Endothelial cell of umbilical vein (primary cell): ENCODE measurements around the gene SNRNP200. TPM values are rescaled to one million over a fixed set of nuclear protein-coding genes. Genes with fewer than 3 reads are reported as not detected.

Source experiments
- BruUV-seq: library from RNA; stranded (reverse); fragments of 400-500 nt; replicated peaks from 2 replicates; lab custom pipeline; 2021; lab: Mats Ljungman, UMichigan
- CTCF ChIA-PET: fragments of 300-600, 350-600 bp; sonication (Branson Sonifier 250); formaldehyde crosslinking; loops from one replicate; lab custom pipeline; 2021; ENCODE audit warnings: antibody characterized with exemption, inconsistent platforms; lab: Charles Lee
- POLR2A ChIA-PET: fragments of 300-600, 350-600 bp; sonication (Branson Sonifier 250); formaldehyde crosslinking; loops from one replicate; lab custom pipeline; 2021; ENCODE audit warnings: antibody characterized with exemption, inconsistent platforms; lab: Charles Lee
- DNase-seq: peaks from one replicate; pipeline ENCODE4 v3.0.0-alpha.2; 2011; ENCODE audit warnings: low read depth, low spot score
- FAIRE-seq: peaks from 2 replicates; lab custom pipeline; 2011; peaks lifted over from hg19 to GRCh38; lab: Jason Lieb, UNC
- H2AFZ ChIP-seq: 2 replicates; pipeline ENCODE4 v1.6.0; 2012; ENCODE audit warnings: low read depth, low read length, control low read depth, inconsistent platforms
- H3K27ac ChIP-seq: 2 replicates; pipeline ENCODE4 v1.5.1; 2011; ENCODE audit warnings: low read depth, mild to moderate bottlenecking, control low read depth, low read length, moderate library complexity; ENCODE audit not compliant: insufficient read depth
- H3K27me3 ChIP-seq, 2 experiments: 2 replicates each; pipeline versions ENCODE4 v1.6.0 to v1.6.1; 2011; ENCODE audit warnings: low read length in 2 of 2, mixed read lengths in 1 of 2; ENCODE audit not compliant: control insufficient read depth in 2 of 2, insufficient read depth in 2 of 2
- H3K36me3 ChIP-seq, 2 experiments: 2 replicates in 1 of 2; 3 replicates in 1 of 2; pipeline ENCODE4 v1.5.1; 2011; ENCODE audit warnings: low read length in 2 of 2, mild to moderate bottlenecking in 1 of 2, moderate library complexity in 1 of 2; ENCODE audit not compliant: control insufficient read depth in 2 of 2, insufficient read depth in 2 of 2; ENCODE audit errors: extremely low read depth in 1 of 2
- H3K4me1 ChIP-seq: 3 replicates; pipeline ENCODE4 v1.5.1; 2011; ENCODE audit warnings: mild to moderate bottlenecking, low read length; ENCODE audit not compliant: control insufficient read depth, insufficient read depth; ENCODE audit errors: extremely low read depth
- H3K4me2 ChIP-seq: 2 replicates; pipeline ENCODE4 v1.6.1; 2011; ENCODE audit warnings: low read length, control low read depth, mixed read lengths; ENCODE audit not compliant: insufficient read depth
- H3K4me3 ChIP-seq, 3 experiments: fragments of 200-600 bp in 1 of 3; sonication (generic), shearing (Covaris generic) in 1 of 3; replicated peaks in 1 of 3; 2 replicates each; pipeline ENCODE4 v1.5.1; 2011 to 2016; ENCODE audit warnings: control low read depth in 3 of 3, low read length in 3 of 3, mild to moderate bottlenecking in 2 of 3, inconsistent platforms in 1 of 3, low read depth in 1 of 3, moderate library complexity in 1 of 3; ENCODE audit not compliant: insufficient read depth in 1 of 3
- H3K79me2 ChIP-seq: 2 replicates; pipeline ENCODE4 v1.6.0; 2012; ENCODE audit warnings: low read length, inconsistent platforms; ENCODE audit not compliant: control insufficient read depth, insufficient read depth
- H3K9ac ChIP-seq: replicated peaks from 2 replicates; pipeline ENCODE3; 2011; ENCODE audit warnings: low read length, control low read depth; ENCODE audit not compliant: insufficient read depth; ENCODE audit errors: extremely low read depth
- H3K9me1 ChIP-seq: replicated peaks from 3 replicates; pipeline ENCODE4 v1.6.0; 2011; ENCODE audit warnings: mild to moderate bottlenecking, low read length; ENCODE audit not compliant: control insufficient read depth, insufficient read depth; ENCODE audit errors: extremely low read depth
- H3K9me3 ChIP-seq: replicated peaks from 2 replicates; pipeline ENCODE4 v1.5.1; 2012; ENCODE audit warnings: low read length, inconsistent platforms; ENCODE audit not compliant: control insufficient read depth, insufficient read depth
- H4K20me1 ChIP-seq: replicated peaks from 2 replicates; pipeline ENCODE3; 2011; ENCODE audit warnings: mild to moderate bottlenecking, low read length; ENCODE audit not compliant: control insufficient read depth, insufficient read depth; ENCODE audit errors: extremely low read depth
- EZH2 ChIP-seq: IDR thresholded peaks from 2 replicates; pipeline ENCODE4 v1.6.1; 2012; ENCODE audit warnings: borderline replicate concordance, low read depth, mild to moderate bottlenecking, moderate library complexity, low read length, inconsistent platforms; ENCODE audit not compliant: severe bottlenecking
- GATA2 ChIP-seq: IDR thresholded peaks from 2 replicates; pipeline ENCODE4 v1.7.0; 2011; ENCODE audit warnings: low read depth, mild to moderate bottlenecking, moderate library complexity, mixed read lengths, low read length; ENCODE audit not compliant: insufficient read length, insufficient read depth
- JUN ChIP-seq: IDR thresholded peaks from 2 replicates; pipeline ENCODE4 v1.6.1; 2011; ENCODE audit warnings: borderline replicate concordance, low read depth; ENCODE audit not compliant: insufficient read length, insufficient read depth
- MYC ChIP-seq: IDR thresholded peaks from one replicate; pipeline ENCODE4 v1.6.1; 2011; ENCODE audit warnings: mild to moderate bottlenecking, low read depth, low read length
- POLR2A ChIP-seq: IDR thresholded peaks from 2 replicates; pipeline ENCODE4 v1.6.1; 2012; ENCODE audit warnings: low read depth, mild to moderate bottlenecking, control low read depth, low read length
- POLR2AphosphoS5 ChIP-seq: IDR thresholded peaks from 2 replicates; pipeline ENCODE4 v1.6.1; 2012; ENCODE audit warnings: low read depth, mild to moderate bottlenecking, control low read depth, low read length, moderate library complexity; ENCODE audit not compliant: insufficient read depth
- dilution Hi-C: fragments of 300-500 bp; cut with MboI; formaldehyde crosslinking; loops from one replicate; pipeline ENCODE4 v1.15.0; 2019; ENCODE audit warnings: low sequenced_read_pairs; ENCODE audit not compliant: extremely low pct_ligation_motif_present
- intact Hi-C: fragments of 100-400 bp; cut with micrococcal nuclease; formaldehyde crosslinking; loops from one replicate; pipeline ENCODE4 v1.10.0; 2022
- polyA plus RNA-seq, 4 experiments: library from polyadenylated mRNA; depleted of rRNA in 3 of 4; stranded (reverse) in 3 of 4; unstranded in 1 of 4; fragments of >200 nt; gene quantifications; 2 replicates each; pipeline versions ENCODE4 v1.2.1 to v1.2.3, GENCODE V29; 2011 to 2012; ENCODE audit warnings: missing spikeins in 1 of 4
- total RNA-seq: library from RNA; stranded (reverse); gene quantifications from 2 replicates; pipeline ENCODE4 v1.2.3, GENCODE V29; 2021
- TF ChIP-seq, protein P1 (sequence below): IDR thresholded peaks from 2 replicates; pipeline ENCODE4 v1.6.1; 2011; ENCODE audit not compliant: insufficient read depth, insufficient read length
- TF ChIP-seq, protein P2 (sequence below), 2 donors: IDR thresholded peaks; 1 replicate in 1 of 2; 2 replicates in 1 of 2; pipeline ENCODE4 v1.5.1; 2011; ENCODE audit warnings: low read length in 2 of 2, mild to moderate bottlenecking in 2 of 2, moderate library complexity in 2 of 2, control low read depth in 1 of 2, inconsistent platforms in 1 of 2, low read depth in 1 of 2; ENCODE audit not compliant: insufficient read depth in 1 of 2; ENCODE audit errors: extremely low read depth in 1 of 2

SNRNP200 gene
- total and polyA plus RNA-seq, 2 donors (not counting 3 experiments of a cell fraction or from before 2014, with no cell fraction given) = 124 to 155 TPM

DNA sequence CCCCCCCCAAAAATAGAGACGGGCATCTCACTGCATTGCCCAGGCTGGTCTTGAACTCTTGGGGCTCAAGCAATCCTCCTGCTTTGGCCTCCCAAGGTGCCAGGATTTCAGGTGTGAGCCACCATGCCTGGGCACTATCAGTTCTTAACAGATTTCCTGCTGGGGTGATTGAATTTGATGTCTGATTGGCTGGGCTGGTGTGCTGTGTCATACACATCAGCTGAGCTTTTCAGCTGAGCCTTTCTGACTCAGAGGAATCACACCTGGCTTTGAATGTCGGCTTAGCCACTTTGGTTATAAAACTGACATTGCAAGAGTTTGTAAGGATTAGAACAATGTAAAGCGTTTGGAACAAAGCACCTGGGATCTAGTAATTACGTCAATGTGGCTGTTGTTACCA is 49.1 kb upstream of the SNRNP200 start:
- FAIRE-seq (no peak), DNase-seq (no peak)
- CTCF ChIA-PET = no interaction called here
- BruUV-seq = no TSS peak
- Histone ChIP-seq H3K79me2 (no peaks in the 10 kb centered on the region), H3K9me3 (no peaks in the 10 kb centered on the region), H3K4me3 (no peak overlapping the region), H3K4me1 (peaks cover 3% of the 10 kb centered on the region), H3K36me3 (peaks cover 0 to 3% of the 10 kb centered on the region in 2 experiments), H2AFZ (no peak overlapping the region), H3K27me3 (no peaks in the 10 kb centered on the region), H3K9ac (no peak overlapping the region), H4K20me1 (no peaks in the 10 kb centered on the region), H3K9me1 (no peaks in the 10 kb centered on the region), H3K4me2 (no peak overlapping the region), H3K27ac (no peak overlapping the region)
- dilution Hi-C loops (no loop called here), intact Hi-C loops (no loop called here)
- POLR2A ChIA-PET = no interaction called here
- TF ChIP-seq MYC (no peak), JUN (no peak), POLR2AphosphoS5 (no peak), GATA2 (no peak), EZH2 (no peak), POLR2A (no peak)
- TF ChIP-seq, protein P1, sequence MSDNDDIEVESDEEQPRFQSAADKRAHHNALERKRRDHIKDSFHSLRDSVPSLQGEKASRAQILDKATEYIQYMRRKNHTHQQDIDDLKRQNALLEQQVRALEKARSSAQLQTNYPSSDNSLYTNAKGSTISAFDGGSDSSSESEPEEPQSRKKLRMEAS = no peak
- TF ChIP-seq, protein P2, sequence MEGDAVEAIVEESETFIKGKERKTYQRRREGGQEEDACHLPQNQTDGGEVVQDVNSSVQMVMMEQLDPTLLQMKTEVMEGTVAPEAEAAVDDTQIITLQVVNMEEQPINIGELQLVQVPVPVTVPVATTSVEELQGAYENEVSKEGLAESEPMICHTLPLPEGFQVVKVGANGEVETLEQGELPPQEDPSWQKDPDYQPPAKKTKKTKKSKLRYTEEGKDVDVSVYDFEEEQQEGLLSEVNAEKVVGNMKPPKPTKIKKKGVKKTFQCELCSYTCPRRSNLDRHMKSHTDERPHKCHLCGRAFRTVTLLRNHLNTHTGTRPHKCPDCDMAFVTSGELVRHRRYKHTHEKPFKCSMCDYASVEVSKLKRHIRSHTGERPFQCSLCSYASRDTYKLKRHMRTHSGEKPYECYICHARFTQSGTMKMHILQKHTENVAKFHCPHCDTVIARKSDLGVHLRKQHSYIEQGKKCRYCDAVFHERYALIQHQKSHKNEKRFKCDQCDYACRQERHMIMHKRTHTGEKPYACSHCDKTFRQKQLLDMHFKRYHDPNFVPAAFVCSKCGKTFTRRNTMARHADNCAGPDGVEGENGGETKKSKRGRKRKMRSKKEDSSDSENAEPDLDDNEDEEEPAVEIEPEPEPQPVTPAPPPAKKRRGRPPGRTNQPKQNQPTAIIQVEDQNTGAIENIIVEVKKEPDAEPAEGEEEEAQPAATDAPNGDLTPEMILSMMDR (IDR thresholded peaks at IDR 0.05; ENCODE audit: extremely low read depth in 1 of 2, insufficient read depth in 1 of 2, low read depth in 1 of 2, low read length in 2 of 2) = no peak
